ACC112 (cell line): ENCODE results near the gene EZR.

Experiments used
- H2AFZ ChIP-seq: fragments of 200-600 bp; sonication (generic); one replicate; pipeline ENCODE4 v1.6.0; 2017; ENCODE audit warnings: antibody characterized with exemption, low read length; ENCODE audit not compliant: unreplicated experiment
- H3K27ac ChIP-seq: fragments of 200-600 bp; sonication (generic); 2 replicates; pipeline ENCODE4 v1.5.1; 2014; ENCODE audit warnings: low read depth, mild to moderate bottlenecking, antibody characterized with exemption, low read length, moderate library complexity
- H3K27me3 ChIP-seq: fragments of 200-600 bp; sonication (generic); 2 replicates; pipeline ENCODE4 v1.6.1; 2014; ENCODE audit warnings: mild to moderate bottlenecking, antibody characterized with exemption, low read length, moderate library complexity, mixed read lengths; ENCODE audit not compliant: insufficient read depth
- H3K36me3 ChIP-seq: fragments of 200-600 bp; sonication (generic); 2 replicates; pipeline ENCODE4 v1.6.1; 2016; ENCODE audit warnings: mild to moderate bottlenecking, antibody characterized with exemption, low read length, moderate library complexity, mixed read lengths; ENCODE audit not compliant: insufficient read depth
- H3K4me1 ChIP-seq: fragments of 200-600 bp; sonication (generic); one replicate; pipeline ENCODE4 v1.6.1; 2016; ENCODE audit warnings: low read length, mixed read lengths; ENCODE audit not compliant: insufficient read depth, unreplicated experiment, control insufficient read depth
- H3K4me3 ChIP-seq: fragments of 200-600 bp; sonication (generic); 2 replicates; pipeline ENCODE4 v1.5.1; 2014; ENCODE audit warnings: mild to moderate bottlenecking, low read depth, low read length
- H3K79me2 ChIP-seq: fragments of 200-600 bp; sonication (generic); one replicate; pipeline ENCODE4 v1.6.0; 2016; ENCODE audit warnings: low read length; ENCODE audit not compliant: control insufficient read depth, unreplicated experiment, insufficient read depth

EZR gene

DNA sequence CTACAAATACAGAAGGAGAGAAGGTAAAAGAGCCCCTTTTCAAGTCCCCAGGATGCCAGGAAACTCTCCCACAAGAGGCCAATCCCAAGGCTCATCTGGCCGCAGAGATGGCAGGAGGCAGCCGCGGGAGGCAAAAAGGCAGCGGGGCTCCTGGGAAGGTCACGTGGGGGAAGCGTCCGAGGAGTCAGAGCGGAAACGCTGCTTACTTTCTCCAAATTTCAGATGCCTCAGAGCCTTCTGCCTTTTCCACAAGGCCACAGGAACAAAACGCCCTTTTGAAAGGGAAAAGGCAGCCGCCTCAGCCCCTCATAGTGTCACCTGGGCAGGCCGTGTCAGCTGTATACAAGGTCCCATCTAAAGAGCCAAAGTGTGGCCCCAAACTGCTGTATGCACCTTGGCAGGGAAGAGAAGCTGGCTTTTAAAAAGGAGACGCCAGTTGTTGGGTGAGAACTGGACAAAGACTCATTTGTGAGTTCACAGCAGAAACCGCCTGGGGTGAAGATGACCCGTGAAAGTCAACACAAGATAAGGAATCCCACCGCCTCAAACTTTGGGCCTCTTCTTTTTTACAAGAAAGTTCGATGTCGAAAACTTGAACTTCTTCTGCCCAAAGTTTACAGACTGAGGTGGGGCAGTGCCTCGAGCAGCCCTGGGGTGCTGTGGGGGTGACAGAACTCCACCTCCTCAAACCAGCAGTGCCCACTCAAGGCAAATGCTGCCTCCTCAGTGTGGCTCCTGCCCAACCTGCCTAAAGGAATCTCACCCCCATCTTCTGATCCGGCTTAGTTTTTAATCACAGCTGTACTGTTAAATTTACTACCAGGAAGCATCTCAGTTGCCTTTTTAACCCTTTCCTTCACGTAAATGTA, 45.4 kb downstream of the EZR start:
- Histone ChIP-seq H3K4me3 (no peak overlapping the region), H3K79me2 (no peaks in the 10 kb centered on the region), H3K27ac (no peak overlapping the region), H2AFZ (no peak overlapping the region), H3K4me1 (no peaks in the 10 kb centered on the region), H3K36me3 (peaks cover 14% of the 10 kb centered on the region; the same call in 1 of the 2 replicates), H3K27me3 (no peaks in the 10 kb centered on the region)

- Histone ChIP-seq H3K4me1 (no peaks in the 10 kb centered on the region), H2AFZ (no peak overlapping the region), H3K36me3 (peaks cover 19% of the 10 kb centered on the region; the same call in 1 of the 2 replicates), H3K79me2 (no peaks in the 10 kb centered on the region), H3K27ac (no peak overlapping the region), H3K27me3 (no peaks in the 10 kb centered on the region), H3K4me3 (no peak overlapping the region)
These were observed 46.3 kb downstream of the EZR start for GRCh38 chr6:158772851-158773371.

DNA sequence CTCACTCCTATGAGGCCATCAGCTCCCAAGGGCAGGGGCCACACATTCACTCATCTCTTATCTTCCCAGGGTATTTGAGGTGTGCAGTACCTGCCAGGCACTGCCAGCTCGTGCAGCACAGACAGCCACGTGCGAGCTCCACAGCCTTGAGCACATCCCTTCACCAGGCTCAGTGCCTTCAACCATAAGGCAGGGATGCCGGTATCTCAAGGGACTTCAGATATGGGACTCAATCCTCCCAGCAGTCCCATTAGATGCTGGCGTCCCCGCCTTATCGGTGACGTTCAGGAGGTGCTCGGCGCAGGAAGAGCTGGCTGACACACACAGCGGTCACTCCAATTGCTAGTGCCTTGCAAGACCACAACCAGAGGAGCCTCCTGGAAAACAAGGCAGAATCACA, 47.0 kb downstream of the EZR start:
- H3K27me3 ChIP-seq, result no peaks in the 10 kb centered on the region
- H3K4me1 ChIP-seq, result no peaks in the 10 kb centered on the region
- H2AFZ ChIP-seq, result no peak overlapping the region
- no peak overlapping the region for H3K27ac ChIP-seq
- H3K79me2 ChIP-seq, result no peaks in the 10 kb centered on the region
- no peak overlapping the region for H3K4me3 ChIP-seq
- peaks cover 19% of the 10 kb centered on the region; the same call in 1 of the 2 replicates for H3K36me3 ChIP-seq

- Histone ChIP-seq H3K27ac (no peak overlapping the region), H3K4me1 (no peaks in the 10 kb centered on the region), H3K36me3 (peaks cover 19% of the 10 kb centered on the region; the same call in 1 of the 2 replicates), H3K79me2 (no peaks in the 10 kb centered on the region), H3K4me3 (no peak overlapping the region), H3K27me3 (no peaks in the 10 kb centered on the region), H2AFZ (no peak overlapping the region)
These were observed 47.6 kb downstream of the EZR start for GRCh38 chr6:158771399-158772152.

DNA sequence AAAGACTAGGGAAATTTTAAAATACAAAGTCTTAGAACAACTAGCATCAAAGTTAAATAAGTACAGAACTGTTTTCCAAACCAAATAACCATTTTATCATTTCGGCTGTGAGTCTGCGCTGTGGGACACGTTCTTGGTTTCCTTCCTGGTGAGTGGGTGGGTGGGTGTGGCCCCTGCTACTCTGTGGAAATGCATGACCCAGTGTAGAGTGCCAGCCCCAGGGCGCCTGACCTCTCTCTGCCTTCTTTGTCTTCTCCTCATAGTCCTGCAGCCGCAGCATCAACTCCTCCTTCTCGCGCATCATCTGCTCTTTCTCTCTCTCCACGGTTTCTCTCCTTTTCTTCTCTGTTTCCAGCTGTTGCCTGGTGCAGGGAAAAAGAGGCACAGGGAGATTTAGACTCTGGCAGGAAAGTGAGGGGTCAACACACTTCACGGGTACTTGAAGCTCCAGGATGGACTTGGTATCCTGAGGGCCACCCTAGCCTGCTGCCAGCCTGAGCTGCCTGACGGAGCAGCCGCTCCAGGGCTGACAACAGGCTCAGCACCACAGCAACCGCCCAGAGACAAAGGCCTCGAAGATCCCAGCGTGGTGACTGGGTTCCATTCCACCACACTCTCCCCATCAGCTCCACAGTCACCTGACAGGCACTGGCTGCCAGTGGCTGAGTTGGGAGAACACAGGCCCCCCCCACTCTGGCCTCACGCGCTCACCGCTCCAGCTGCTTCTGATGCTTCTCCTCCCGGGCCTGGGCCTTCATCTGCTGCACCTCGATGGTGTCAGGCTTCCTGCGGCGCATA, 48.4 kb downstream of the EZR start:
- Histone ChIP-seq H3K36me3 (peaks cover 19% of the 10 kb centered on the region; the same call in 1 of the 2 replicates), H3K4me3 (no peak overlapping the region), H3K79me2 (no peaks in the 10 kb centered on the region), H3K4me1 (no peaks in the 10 kb centered on the region), H3K27ac (no peak overlapping the region), H2AFZ (no peak overlapping the region), H3K27me3 (no peaks in the 10 kb centered on the region)

- H3K27me3 ChIP-seq, result no peaks in the 10 kb centered on the region
- H3K27ac ChIP-seq, result no peak overlapping the region
- 0 out of 2 replicates have a peak, but pooled peaks cover 15% of the 10 kb centered on the region for H3K36me3 ChIP-seq
- H2AFZ ChIP-seq, result no peak overlapping the region
- H3K4me1 ChIP-seq, result no peaks in the 10 kb centered on the region
- no peaks in the 10 kb centered on the region for H3K79me2 ChIP-seq
- no peak overlapping the region for H3K4me3 ChIP-seq
These were observed 49.3 kb downstream of the EZR start for GRCh38 chr6:158769771-158770432.

- Histone ChIP-seq H3K27me3 (no peaks in the 10 kb centered on the region), H3K36me3 (0 out of 2 replicates have a peak, but pooled peaks cover 13% of the 10 kb centered on the region), H2AFZ (no peak overlapping the region), H3K27ac (no peak overlapping the region), H3K79me2 (no peaks in the 10 kb centered on the region), H3K4me1 (no peaks in the 10 kb centered on the region), H3K4me3 (no peak overlapping the region)
These were observed 49.9 kb downstream of the EZR start for GRCh38 chr6:158769234-158769770.

DNA sequence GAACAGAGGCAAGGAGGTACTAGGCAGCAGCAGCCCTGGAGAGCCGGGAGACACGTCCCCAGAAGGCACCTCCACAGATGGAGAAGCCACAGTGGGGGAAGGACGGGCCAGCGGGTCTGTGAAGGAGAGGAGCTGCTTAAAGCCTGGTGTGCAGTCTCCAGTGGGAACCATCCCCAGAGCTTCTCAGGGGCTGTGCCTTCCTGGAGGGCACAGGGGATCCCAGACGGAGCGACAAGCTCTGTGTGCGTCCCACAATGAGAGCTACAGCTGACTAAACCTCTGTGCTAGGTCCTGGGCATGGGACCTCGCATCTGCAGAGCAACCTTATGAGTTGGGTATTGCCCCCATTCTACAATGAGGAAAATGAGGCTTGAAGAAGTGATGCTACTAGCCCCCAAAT, 50.7 kb downstream of the EZR start:
- H3K36me3 ChIP-seq, result 0 out of 2 replicates have a peak, but pooled peaks cover 13% of the 10 kb centered on the region
- H3K79me2 ChIP-seq, result no peaks in the 10 kb centered on the region
- no peaks in the 10 kb centered on the region for H3K4me1 ChIP-seq
- no peak overlapping the region for H2AFZ ChIP-seq
- H3K27ac ChIP-seq, result no peak overlapping the region
- no peak overlapping the region for H3K4me3 ChIP-seq
- no peaks in the 10 kb centered on the region for H3K27me3 ChIP-seq

DNA sequence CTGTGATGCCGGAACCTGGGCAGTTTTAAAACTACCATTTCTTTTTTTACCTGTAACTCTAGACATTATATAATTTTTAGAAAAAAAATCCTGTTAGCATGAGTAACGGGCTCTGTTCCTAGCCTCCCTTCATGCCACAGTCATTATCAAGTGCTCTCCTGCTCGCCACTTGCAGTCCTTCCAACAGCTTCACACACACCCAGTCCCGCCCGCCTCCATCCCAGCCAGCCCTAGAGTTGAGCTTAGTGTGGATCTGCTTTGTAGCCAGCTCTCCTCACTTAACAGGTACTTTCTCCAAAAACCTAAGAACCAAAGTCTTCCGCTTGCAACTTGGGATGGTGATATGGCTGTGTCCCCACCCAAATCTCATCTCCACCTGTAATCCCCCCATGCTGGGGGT, 51.5 kb downstream of the EZR start:
- Histone ChIP-seq H3K27ac (no peak overlapping the region), H3K4me3 (no peak overlapping the region), H3K27me3 (no peaks in the 10 kb centered on the region)

More for the DNA sequence above, 51.5 kb downstream of the EZR start:
- Histone ChIP-seq H3K79me2 (no peaks in the 10 kb centered on the region), H3K36me3 (0 out of 2 replicates have a peak, but pooled peaks cover 13% of the 10 kb centered on the region), H2AFZ (no peak overlapping the region), H3K4me1 (no peaks in the 10 kb centered on the region)
